DND-41 (cell line): ENCODE measurements around the gene SNX19.

ENCODE experiments used
- CTCF ChIP-seq: IDR thresholded peaks from 2 replicates; pipeline ENCODE4 v1.5.1; 2012; ENCODE audit warnings: borderline replicate concordance, low read length, moderate library complexity, mild to moderate bottlenecking; ENCODE audit not compliant: poor library complexity, severe bottlenecking; ENCODE audit errors: extremely low read depth
- EZH2 ChIP-seq: IDR thresholded peaks from 3 replicates; pipeline ENCODE4 v1.6.1; 2012; ENCODE audit warnings: borderline replicate concordance, low read depth, mild to moderate bottlenecking, moderate library complexity, low read length, inconsistent platforms; ENCODE audit not compliant: severe bottlenecking

GRCh38 chr11:130874396-130874795 is 41.9 kb downstream of the SNX19 start:
- TF ChIP-seq CTCF = no peak
- no peak for TF ChIP-seq EZH2
